IMR-90 (cell line): ENCODE measurements around the gene MAPK1. TPM values are rescaled to one million over a fixed set of nuclear protein-coding genes. Genes with fewer than 3 reads are reported as not detected.
"Not testable (repeated sequence)": the region's sequence is repeated elsewhere in the genome, so short reads cannot be mapped to it uniquely, and the experiment has no call there.

Experiments used
- ATAC-seq: fragments of 200-7000 bp; cut with Tn5 transposase; 2 replicates; pipeline ENCODE4 v1.9.1; 2020; ENCODE audit warnings: low read depth, mild to moderate bottlenecking, moderate library complexity
- BruUV-seq: library from RNA; stranded (reverse); fragments of 400-500 nt; replicated peaks from 2 replicates; lab custom pipeline; 2021; lab: Mats Ljungman, UMichigan
- CTCF ChIA-PET: fragments of 300-600 bp; formaldehyde crosslinking; extraction: SDS; loops from one replicate; lab custom pipeline; 2021; ENCODE audit warnings: antibody characterized with exemption; lab: Yijun Ruan, JAX
- POLR2A ChIA-PET: fragments of 300-600 bp; sonication (Branson Sonifier 250); formaldehyde crosslinking; loops from one replicate; lab custom pipeline; 2022; ENCODE audit warnings: antibody characterized with exemption; ENCODE audit not compliant: unreplicated experiment; lab: Charles Lee
- DNase-seq: peaks from one replicate; pipeline ENCODE4 v3.0.0; 2013
- H2AFZ ChIP-seq: replicated peaks from 2 replicates; pipeline ENCODE3; 2013; ENCODE audit warnings: low read length, mild to moderate bottlenecking; ENCODE audit not compliant: poor library complexity
- H2AK5ac ChIP-seq: 2 replicates; pipeline ENCODE4 v1.6.1; 2013; ENCODE audit warnings: low read depth, low read length, inconsistent platforms
- H2AK9ac ChIP-seq: replicated peaks from 2 replicates; pipeline ENCODE3; 2013; ENCODE audit warnings: mild to moderate bottlenecking, low read depth, low read length, moderate library complexity; ENCODE audit not compliant: poor library complexity
- H2BK120ac ChIP-seq: 2 replicates; pipeline ENCODE4 v1.6.1; 2013; ENCODE audit warnings: low read depth, low read length, inconsistent platforms
- H2BK15ac ChIP-seq: 3 replicates; pipeline ENCODE4 v1.6.1; 2013; ENCODE audit warnings: low read depth, low read length, inconsistent platforms
- H2BK20ac ChIP-seq: 2 replicates; pipeline ENCODE4 v1.6.1; 2013; ENCODE audit warnings: low read depth, mild to moderate bottlenecking, inconsistent platforms, low read length, moderate library complexity
- H2BK5ac ChIP-seq: 2 replicates; pipeline ENCODE4 v1.6.1; 2013; ENCODE audit warnings: mild to moderate bottlenecking, low read depth, low read length, inconsistent platforms; ENCODE audit not compliant: poor library complexity, severe bottlenecking
- H3K14ac ChIP-seq: replicated peaks from 2 replicates; pipeline ENCODE4 v1.6.1; 2013; ENCODE audit warnings: low read depth, low read length, inconsistent platforms
- H3K18ac ChIP-seq: 2 replicates; pipeline ENCODE4 v1.6.1; 2013; ENCODE audit warnings: low read depth, low read length, control low read depth
- H3K23ac ChIP-seq: 2 replicates; pipeline ENCODE4 v1.6.1; 2013; ENCODE audit warnings: low read depth, low read length, inconsistent platforms
- H3K27ac ChIP-seq: 2 replicates; pipeline ENCODE4 v1.5.1; 2013; ENCODE audit warnings: mild to moderate bottlenecking, control low read depth, low read length; ENCODE audit not compliant: insufficient read depth
- H3K27me3 ChIP-seq: 2 replicates; pipeline ENCODE4 v1.6.1; 2013; ENCODE audit warnings: low read length; ENCODE audit not compliant: control insufficient read depth, insufficient read depth
- H3K36me3 ChIP-seq: 2 replicates; pipeline ENCODE4 v1.6.1; 2013; ENCODE audit warnings: low read length, mixed read lengths; ENCODE audit not compliant: control insufficient read depth, insufficient read depth
- H3K4ac ChIP-seq: 2 replicates; pipeline ENCODE4 v1.6.1; 2013; ENCODE audit warnings: low read depth, low read length, inconsistent platforms
- H3K4me1 ChIP-seq: 2 replicates; pipeline ENCODE4 v1.6.1; 2013; ENCODE audit warnings: low read length, mixed read lengths; ENCODE audit not compliant: control insufficient read depth, insufficient read depth
- H3K4me2 ChIP-seq: 2 replicates; pipeline ENCODE4 v1.6.1; 2013; ENCODE audit warnings: low read depth, mild to moderate bottlenecking, control low read depth, low read length, moderate library complexity
- H3K4me3 ChIP-seq: 2 replicates; pipeline ENCODE4 v1.5.1; 2013; ENCODE audit warnings: low read depth, mild to moderate bottlenecking, control low read depth, low read length, moderate library complexity; ENCODE audit not compliant: insufficient read depth
- H3K56ac ChIP-seq: 2 replicates; pipeline ENCODE4 v1.6.1; 2013; ENCODE audit warnings: low read length, inconsistent platforms; ENCODE audit not compliant: insufficient read depth; ENCODE audit errors: extremely low read depth
- H3K79me1 ChIP-seq, 2 experiments: 2 replicates each; pipeline ENCODE4 v1.6.1; 2013; ENCODE audit warnings: low read length in 2 of 2, inconsistent platforms in 1 of 2, low read depth in 1 of 2
- H3K9ac ChIP-seq: 2 replicates; pipeline ENCODE4 v1.6.1; 2013; ENCODE audit warnings: low read depth, low read length, control low read depth
- H3K9me1 ChIP-seq: 2 replicates; pipeline ENCODE4 v1.6.1; 2013; ENCODE audit warnings: low read length, inconsistent platforms; ENCODE audit not compliant: insufficient read depth
- H3K9me3 ChIP-seq: 2 replicates; pipeline ENCODE4 v1.6.1; 2013; ENCODE audit warnings: low read length; ENCODE audit not compliant: control insufficient read depth, insufficient read depth
- H4K20me1 ChIP-seq: 2 replicates; pipeline ENCODE4 v1.6.1; 2013; ENCODE audit warnings: low read length, inconsistent platforms; ENCODE audit not compliant: insufficient read depth
- H4K5ac ChIP-seq: 2 replicates; pipeline ENCODE4 v1.6.1; 2013; ENCODE audit warnings: mild to moderate bottlenecking, low read depth, low read length, control low read depth
- H4K8ac ChIP-seq, 2 experiments: 2 replicates each; pipeline ENCODE4 v1.6.1; 2013; ENCODE audit warnings: low read depth in 2 of 2, low read length in 2 of 2, control low read depth in 1 of 2, inconsistent platforms in 1 of 2
- H4K91ac ChIP-seq: 2 replicates; pipeline ENCODE4 v1.6.1; 2013; ENCODE audit warnings: low read depth, low read length, inconsistent platforms; ENCODE audit not compliant: insufficient read depth
- whole genome bisulfite sequencing, 2 experiments: methylation state at CpG; one replicate each; pipeline versions ENCODE4 v1.1.5 to v1.1.7; 2013; ENCODE audit warnings: missing lambda C conversion rate in 2 of 2; ENCODE audit not compliant: insufficient read length in 1 of 2; ENCODE audit errors: extremely low coverage in 2 of 2; 5-methylcytosine and 5-hydroxymethylcytosine counted together
- dilution Hi-C: fragments of 300-500 bp; cut with HindIII; formaldehyde crosslinking; loops from one replicate; pipeline ENCODE4 v1.14.3; 2018; ENCODE audit warnings: low sequenced_read_pairs; ENCODE audit not compliant: unreplicated experiment
- in situ Hi-C: fragments of 300-500 bp; cut with MboI; formaldehyde crosslinking; loops from 3 replicates; pipeline ENCODE4 v1.14.3; 2019; ENCODE audit warnings: low sequenced_read_pairs, inconsistent platforms, mixed read lengths
- intact Hi-C: fragments of 100-400 bp; cut with micrococcal nuclease; formaldehyde crosslinking; loops from 2 replicates; pipeline ENCODE4 v1.10.0; 2022
- polyA plus RNA-seq, 3 experiments: library from polyadenylated mRNA; depleted of rRNA; stranded (reverse); fragments of >200 nt; gene quantifications; 2 replicates each; pipeline ENCODE4 v1.2.3, GENCODE V29; 2012; ENCODE audit warnings: low replicate concordance in 1 of 3
- total RNA-seq: library from RNA; depleted of rRNA; stranded (reverse); fragments of >200 nt; gene quantifications from 2 replicates; pipeline ENCODE4 v1.2.3, GENCODE V29; 2012

MAPK1 gene
- total and polyA plus RNA-seq, 2 of the 4 experiments (the other 2 are of a cell fraction), result 41.0 to 51.3 TPM

- H2BK20ac ChIP-seq, BruUV-seq, H2BK5ac ChIP-seq, H3K9ac ChIP-seq, ATAC-seq, intact Hi-C loops, dilution Hi-C loops, H3K4ac ChIP-seq, H3K9me1 ChIP-seq, H2BK120ac ChIP-seq, DNase-seq, H2AFZ ChIP-seq, H3K79me1 ChIP-seq, H3K27me3 ChIP-seq, H2AK5ac ChIP-seq, H3K4me2 ChIP-seq, H2BK15ac ChIP-seq, H3K27ac ChIP-seq, H3K9me3 ChIP-seq, CTCF ChIA-PET, H3K14ac ChIP-seq, H3K56ac ChIP-seq, H4K8ac ChIP-seq, H2AK9ac ChIP-seq, H3K36me3 ChIP-seq, H3K23ac ChIP-seq, H4K91ac ChIP-seq, H3K4me3 ChIP-seq, POLR2A ChIA-PET, H3K4me1 ChIP-seq, in situ Hi-C loops, H4K20me1 ChIP-seq, H4K5ac ChIP-seq, H3K18ac ChIP-seq: not testable (repeated sequence)
- WGBS, 2 experiments, result no CpG with 5 or more reads among the region's 8 CpGs
These were observed 46.7 kb upstream of the MAPK1 start for GRCh38 chr22:21914033-21914642.

- 79% methylated on average over 2 of the region's 4 CpGs; no CpG with 5 or more reads in 1 of the 2 experiments for WGBS, 2 experiments
These were observed 42.9 kb upstream of the MAPK1 start for GRCh38 chr22:21910367-21910766.

More at GRCh38 chr22:21910367-21910766, 42.9 kb upstream of the MAPK1 start:
- dilution Hi-C loops, H4K20me1 ChIP-seq, H4K8ac ChIP-seq, H4K5ac ChIP-seq, H3K23ac ChIP-seq, ATAC-seq, H2BK120ac ChIP-seq, in situ Hi-C loops, POLR2A ChIA-PET, H2AK5ac ChIP-seq, H3K9ac ChIP-seq, BruUV-seq, H3K79me1 ChIP-seq, H3K4ac ChIP-seq, H3K36me3 ChIP-seq, H2AFZ ChIP-seq, H3K4me1 ChIP-seq, intact Hi-C loops, H3K4me2 ChIP-seq, H4K91ac ChIP-seq, DNase-seq, H3K4me3 ChIP-seq, H3K9me3 ChIP-seq, H3K18ac ChIP-seq, H3K9me1 ChIP-seq, H3K56ac ChIP-seq, H3K27ac ChIP-seq, H3K27me3 ChIP-seq, H3K14ac ChIP-seq, H2AK9ac ChIP-seq, H2BK15ac ChIP-seq, H2BK20ac ChIP-seq, H2BK5ac ChIP-seq: not testable (repeated sequence)
- CTCF ChIA-PET, result interaction anchor here (1.2 kb wide), 1 partner anchor 13 kb away, joined by 3 read pairs; no protein-coding TSS in a partner anchor
